GM19468 (cell line): ENCODE data around the gene SYT7.

ENCODE experiments used
- ATAC-seq: cut with Tn5 transposase; IDR thresholded peaks from one replicate; pipeline ENCODE4 v1.9.1; 2021; ENCODE audit warnings: mild to moderate bottlenecking, moderate library complexity, moderate number of reproducible peaks; ENCODE audit not compliant: unreplicated experiment; ENCODE audit errors: extremely low read depth

The SYT7 gene

GRCh38 chr11:61540528-61540927 is 40.3 kb downstream of the SYT7 start:
- ATAC-seq: no peak

- no peak for ATAC-seq
Observed at GRCh38 chr11:61539831-61540357, 41.0 kb downstream of the SYT7 start.

GRCh38 chr11:61539006-61539405 is 41.9 kb downstream of the SYT7 start:
- ATAC-seq: no peak

GRCh38 chr11:61538636-61538961 is 42.3 kb downstream of the SYT7 start:
- no peak for ATAC-seq

- no peak for ATAC-seq
Observed at GRCh38 chr11:61537326-61537725, 43.5 kb downstream of the SYT7 start.

GRCh38 chr11:61536676-61537270 is 44.1 kb downstream of the SYT7 start:
- no peak for ATAC-seq

GRCh38 chr11:61535998-61536675 is 44.7 kb downstream of the SYT7 start:
- ATAC-seq: no peak

GRCh38 chr11:61534933-61535839 is 45.7 kb downstream of the SYT7 start:
- no peak for ATAC-seq

GRCh38 chr11:61534025-61534932 is 46.6 kb downstream of the SYT7 start:
- no peak for ATAC-seq

GRCh38 chr11:61533401-61533800 is 47.5 kb downstream of the SYT7 start:
- ATAC-seq: no peak

- no peak for ATAC-seq
Observed at GRCh38 chr11:61533039-61533375, 47.9 kb downstream of the SYT7 start.

GRCh38 chr11:61532134-61533038 is 48.5 kb downstream of the SYT7 start:
- ATAC-seq: no peak

GRCh38 chr11:61531044-61531443 is 49.8 kb downstream of the SYT7 start:
- ATAC-seq: no peak

- ATAC-seq: no peak
Observed at GRCh38 chr11:61529537-61530225, 51.2 kb downstream of the SYT7 start.

GRCh38 chr11:61528114-61528513 is 52.8 kb downstream of the SYT7 start:
- ATAC-seq: no peak

- no peak for ATAC-seq
Observed at GRCh38 chr11:61526956-61527731, 53.7 kb downstream of the SYT7 start.

GRCh38 chr11:61526229-61526628 is 54.6 kb downstream of the SYT7 start:
- no peak for ATAC-seq
